GM12873 (cell line): ENCODE data around the gene SMG1.

Experiments used
- TF ChIP-seq, protein P1 (sequence below): IDR thresholded peaks from 2 replicates; pipeline ENCODE4 v1.5.1; 2012; ENCODE audit warnings: low read depth, mild to moderate bottlenecking, moderate library complexity, low read length, control low read depth; ENCODE audit not compliant: insufficient read depth; ENCODE audit errors: missing control alignments

SMG1 gene

DNA sequence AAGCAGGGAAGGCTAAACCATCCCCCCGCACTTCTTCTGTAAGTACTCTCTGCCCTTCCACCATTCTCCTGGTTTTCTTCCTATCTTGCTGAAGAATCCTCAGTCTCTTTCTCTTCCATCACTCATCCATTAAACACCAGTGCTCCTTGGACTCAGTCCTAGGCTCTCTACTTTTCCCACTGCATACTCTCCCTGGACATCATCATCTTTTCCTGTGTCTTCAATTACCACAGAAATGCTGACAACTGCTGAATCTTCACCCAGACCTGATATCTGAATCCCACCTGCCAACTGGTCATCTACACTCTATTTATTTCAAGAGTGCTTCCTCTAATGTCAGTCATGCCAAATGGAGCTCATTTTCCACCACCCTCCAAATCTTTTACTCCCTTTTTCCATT is 71.0 kb downstream of the SMG1 start:
- TF ChIP-seq, protein P1, sequence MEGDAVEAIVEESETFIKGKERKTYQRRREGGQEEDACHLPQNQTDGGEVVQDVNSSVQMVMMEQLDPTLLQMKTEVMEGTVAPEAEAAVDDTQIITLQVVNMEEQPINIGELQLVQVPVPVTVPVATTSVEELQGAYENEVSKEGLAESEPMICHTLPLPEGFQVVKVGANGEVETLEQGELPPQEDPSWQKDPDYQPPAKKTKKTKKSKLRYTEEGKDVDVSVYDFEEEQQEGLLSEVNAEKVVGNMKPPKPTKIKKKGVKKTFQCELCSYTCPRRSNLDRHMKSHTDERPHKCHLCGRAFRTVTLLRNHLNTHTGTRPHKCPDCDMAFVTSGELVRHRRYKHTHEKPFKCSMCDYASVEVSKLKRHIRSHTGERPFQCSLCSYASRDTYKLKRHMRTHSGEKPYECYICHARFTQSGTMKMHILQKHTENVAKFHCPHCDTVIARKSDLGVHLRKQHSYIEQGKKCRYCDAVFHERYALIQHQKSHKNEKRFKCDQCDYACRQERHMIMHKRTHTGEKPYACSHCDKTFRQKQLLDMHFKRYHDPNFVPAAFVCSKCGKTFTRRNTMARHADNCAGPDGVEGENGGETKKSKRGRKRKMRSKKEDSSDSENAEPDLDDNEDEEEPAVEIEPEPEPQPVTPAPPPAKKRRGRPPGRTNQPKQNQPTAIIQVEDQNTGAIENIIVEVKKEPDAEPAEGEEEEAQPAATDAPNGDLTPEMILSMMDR = no peak

DNA sequence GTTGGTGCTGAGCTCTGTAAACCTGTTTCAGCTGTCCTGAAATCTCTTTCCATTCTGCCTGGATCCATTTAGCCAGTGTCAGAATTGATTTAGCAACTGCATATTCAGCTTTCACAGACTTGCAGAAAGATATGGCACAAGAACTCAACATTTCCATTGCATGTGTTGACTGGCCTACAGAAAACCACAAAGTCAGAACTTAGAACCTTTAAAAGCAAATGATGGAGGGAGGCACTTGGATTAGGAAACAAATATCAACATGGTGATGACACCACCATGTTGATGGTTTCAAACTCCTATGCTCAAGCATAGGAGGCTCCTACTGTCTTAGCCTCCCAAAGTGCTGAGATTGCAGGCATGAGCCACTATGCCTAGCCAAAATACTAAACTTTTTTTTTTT is 72.5 kb downstream of the SMG1 start:
- TF ChIP-seq, protein P1 = no peak

DNA sequence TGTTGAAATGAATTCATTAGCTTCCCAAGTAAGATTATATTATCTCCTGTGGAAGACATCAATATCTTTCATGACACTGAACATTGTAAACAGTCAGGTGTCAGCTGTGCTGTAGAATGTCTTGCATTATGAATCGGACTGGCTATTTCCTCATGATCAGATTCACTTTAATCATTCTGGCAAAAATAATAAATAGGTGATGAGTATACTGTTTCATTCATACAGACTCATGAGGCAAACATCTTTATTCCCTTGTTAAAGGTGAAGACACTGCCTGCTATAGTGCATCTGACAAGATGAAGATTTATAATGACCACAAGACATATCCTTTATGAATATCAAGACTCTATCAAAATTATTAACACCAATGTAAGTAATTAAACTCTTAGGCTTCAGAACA is 73.6 kb downstream of the SMG1 start:
- TF ChIP-seq, protein P1 = no peak

DNA sequence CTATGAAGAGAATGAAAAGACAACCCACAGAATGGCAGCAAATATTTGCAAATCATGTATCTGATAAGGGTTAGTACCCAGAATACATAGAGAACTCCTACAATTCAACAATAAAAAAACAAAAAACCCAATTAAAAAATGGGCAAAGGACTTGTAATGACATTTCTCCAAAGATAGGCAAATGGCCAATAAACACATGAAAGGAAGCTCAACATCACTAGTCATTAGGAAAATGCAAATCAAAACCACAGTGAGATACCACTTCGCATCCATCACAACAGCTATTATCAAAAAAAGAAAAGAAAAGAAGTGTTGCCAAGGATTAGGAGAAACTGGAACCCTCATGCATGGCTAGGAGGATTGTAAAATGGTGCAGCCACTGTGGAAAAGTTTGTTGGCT is 79.8 kb downstream of the SMG1 start:
- TF ChIP-seq, protein P1 = no peak

DNA sequence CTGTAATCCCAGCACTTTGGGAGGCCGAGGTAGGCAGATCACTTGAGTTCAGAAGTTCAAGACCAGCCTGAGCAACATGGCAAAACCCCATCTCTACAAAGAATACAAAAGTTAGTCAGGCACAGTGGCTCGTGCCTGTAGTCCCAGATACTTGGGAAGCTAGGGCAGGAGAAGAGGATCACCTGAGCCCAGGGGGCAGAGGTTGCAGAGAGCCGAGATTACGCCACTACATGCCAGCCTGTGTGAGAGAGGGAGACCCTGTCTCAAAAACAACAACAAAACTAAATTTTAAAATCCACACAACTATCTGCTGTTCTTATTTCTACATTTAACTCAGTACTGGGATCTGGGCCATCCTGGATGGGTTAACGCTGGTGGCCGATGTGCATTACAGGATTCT is 83.6 kb downstream of the SMG1 start:
- TF ChIP-seq, protein P1 = no peak

DNA sequence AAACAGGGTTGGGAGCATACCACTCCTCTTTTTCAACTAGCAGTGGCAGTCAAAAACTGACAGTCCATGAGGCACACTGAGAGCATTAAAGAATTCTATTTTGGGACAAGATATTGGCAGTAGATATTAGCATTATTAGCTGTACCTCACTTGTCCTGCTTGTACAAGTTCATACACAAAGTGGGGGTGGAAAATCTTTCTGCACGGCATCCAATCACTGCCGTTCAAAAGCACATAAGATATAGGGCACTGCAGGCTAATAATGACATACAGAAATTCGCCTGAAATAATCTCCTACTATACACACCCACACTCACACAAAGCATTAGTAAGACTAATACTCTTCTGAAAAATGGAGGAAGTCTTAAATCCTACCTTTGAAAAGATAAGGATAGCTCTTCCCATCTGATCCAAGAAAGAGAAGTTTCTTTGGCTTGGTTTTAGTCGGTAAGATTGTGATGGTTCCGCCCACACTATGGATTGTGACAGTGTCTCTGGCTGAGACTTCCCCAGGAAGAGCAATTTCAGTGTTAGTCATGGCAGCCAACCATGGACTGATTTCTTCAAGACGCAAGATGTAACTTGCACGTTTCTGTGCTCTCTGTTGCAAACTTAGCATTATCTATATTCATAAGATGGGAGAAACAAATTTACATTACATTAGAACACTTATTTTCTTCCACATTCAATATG is 84.2 kb downstream of the SMG1 start:
- TF ChIP-seq, protein P1 = no peak

DNA sequence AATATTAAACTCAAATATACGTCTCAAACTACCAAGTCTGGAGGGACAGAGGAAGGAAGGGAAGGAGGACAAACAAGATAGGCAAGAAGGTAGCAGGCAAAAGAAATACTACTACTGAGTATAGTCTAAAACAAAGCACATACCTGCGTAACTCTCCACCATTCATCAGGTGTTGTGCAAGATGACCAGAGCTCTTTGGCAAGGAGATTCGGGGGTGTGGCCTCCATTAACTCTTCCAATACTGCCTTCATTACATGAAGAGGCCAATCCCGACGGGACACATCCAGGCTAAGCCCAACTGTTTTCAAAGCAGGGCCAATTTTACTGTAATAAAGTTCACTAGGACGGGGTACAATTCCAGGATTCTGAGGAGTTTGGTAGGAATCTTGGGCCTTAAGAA is 86.7 kb downstream of the SMG1 start:
- TF ChIP-seq, protein P1 = no peak
